OCI-LY7 (cell line): Measurements from ENCODE around the gene CALM3. TPM values are rescaled to one million over a fixed set of nuclear protein-coding genes. Genes with fewer than 3 reads are reported as not detected.
"Not testable (repeated sequence)": the region's sequence is repeated elsewhere in the genome, so short reads cannot be mapped to it uniquely, and the experiment has no call there.

Experiments used
- BruUV-seq: library from RNA; stranded (reverse); fragments of 400-500 nt; replicated peaks from 2 replicates; lab custom pipeline; 2021; lab: Mats Ljungman, UMichigan
- CTCF ChIA-PET: fragments of 300-600 bp; sonication (Branson Sonifier 250); formaldehyde crosslinking; loops from one replicate; lab custom pipeline; 2022; ENCODE audit warnings: antibody characterized with exemption; ENCODE audit not compliant: unreplicated experiment; lab: Charles Lee
- POLR2A ChIA-PET: fragments of 300-600 bp; sonication (Branson Sonifier 250); formaldehyde crosslinking; loops from one replicate; lab custom pipeline; 2022; ENCODE audit warnings: antibody characterized with exemption; lab: Charles Lee
- DNase-seq: peaks from one replicate; pipeline ENCODE4 v3.0.0-alpha.2; 2015; ENCODE audit warnings: low spot score
- H2AFZ ChIP-seq: fragments of 200-600 bp; sonication (generic), shearing (Covaris generic); 2 replicates; pipeline ENCODE4 v1.6.1; 2014; ENCODE audit warnings: mild to moderate bottlenecking, antibody characterized with exemption, low read length, moderate library complexity
- H3K27ac ChIP-seq: fragments of 200-600 bp; sonication (generic); 2 replicates; pipeline ENCODE4 v1.5.1; 2014; ENCODE audit warnings: mixed run types, low read depth, mild to moderate bottlenecking, moderate library complexity, low read length, inconsistent platforms; ENCODE audit not compliant: poor library complexity, severe bottlenecking
- H3K36me3 ChIP-seq: fragments of 200-600 bp; sonication (generic); 2 replicates; pipeline ENCODE4 v1.6.1; 2014; ENCODE audit warnings: mild to moderate bottlenecking, antibody characterized with exemption, low read length, moderate library complexity, mixed read lengths; ENCODE audit not compliant: insufficient read depth
- H3K4me1 ChIP-seq: fragments of 200-600 bp; sonication (generic); 2 replicates; pipeline ENCODE4 v1.5.1; 2014; ENCODE audit warnings: mild to moderate bottlenecking, low read length; ENCODE audit not compliant: insufficient read depth, poor library complexity, severe bottlenecking
- H3K4me2 ChIP-seq: fragments of 200-600 bp; sonication (generic); 2 replicates; pipeline ENCODE4 v1.6.1; 2014; ENCODE audit warnings: mild to moderate bottlenecking, low read length
- H3K4me3 ChIP-seq: fragments of 200-600 bp; sonication (generic); 2 replicates; pipeline ENCODE4 v1.5.1; 2014; ENCODE audit warnings: mild to moderate bottlenecking, low read depth, low read length; ENCODE audit not compliant: poor library complexity, severe bottlenecking
- H3K79me2 ChIP-seq: fragments of 200-600 bp; sonication (generic); 2 replicates; pipeline ENCODE4 v1.6.1; 2016; ENCODE audit warnings: low read depth, mild to moderate bottlenecking, low read length, moderate library complexity, mixed read lengths; ENCODE audit not compliant: insufficient read depth
- H3K9me2 ChIP-seq: fragments of 200-600 bp; sonication (generic); 2 replicates; pipeline ENCODE4 v1.6.1; 2016; ENCODE audit warnings: mild to moderate bottlenecking, low read length, mixed read lengths; ENCODE audit not compliant: insufficient read depth
- H3K9me3 ChIP-seq: fragments of 200-600 bp; sonication (generic); 2 replicates; pipeline ENCODE4 v1.6.1; 2014; ENCODE audit warnings: mild to moderate bottlenecking, mixed run types, low read length, mixed read lengths
- H4K20me1 ChIP-seq: fragments of 200-600 bp; sonication (generic); 2 replicates; pipeline ENCODE4 v1.6.1; 2014; ENCODE audit warnings: mild to moderate bottlenecking, antibody characterized with exemption, low read length, moderate library complexity, mixed read lengths; ENCODE audit not compliant: insufficient read depth
- CTCF ChIP-seq: fragments of 200-600 bp; sonication (generic); conservative IDR thresholded peaks from 2 replicates; pipeline ENCODE4 v1.5.1; 2014; ENCODE audit warnings: mild to moderate bottlenecking, antibody characterized with exemption, low read length, moderate library complexity, mixed read lengths
- EZH2phosphoT487 ChIP-seq: fragments of 200-600 bp; sonication (generic); IDR thresholded peaks from 2 replicates; pipeline ENCODE4 v1.6.1; 2018; ENCODE audit warnings: low read depth, borderline replicate concordance, mild to moderate bottlenecking, mixed run types, antibody characterized with exemption, low read length, moderate library complexity, mixed read lengths
- intact Hi-C: fragments of 100-400 bp; cut with micrococcal nuclease; formaldehyde crosslinking; loops from one replicate; pipeline ENCODE4 v1.10.0; 2022; ENCODE audit not compliant: unreplicated experiment
- total RNA-seq, 2 experiments: library from RNA; depleted of rRNA in 1 of 2; stranded (reverse); fragments of >200 nt in 1 of 2; shearing (Covaris generic) in 1 of 2; gene quantifications; 2 replicates each; pipeline ENCODE4 v1.2.3, GENCODE V29; 2014 to 2022

CALM3 gene
- total RNA-seq, 2 experiments from 2014 or later, result 175 to 198 TPM

GRCh38 chr19:46624958-46625661 is 24.0 kb downstream of the CALM3 start, which contains the start of gene PTGIR:
Gene PTGIR, minus strand, starts transcription at chr19:46625089. Its CDS starts 864 bp downstream, at chr19:46624225.
- peaks cover 22% of the 10 kb centered on the region for H3K4me1 ChIP-seq
- H3K36me3 ChIP-seq, result no peaks in the 10 kb centered on the region
- no peaks in the 10 kb centered on the region for H3K9me3 ChIP-seq
- peak within 1 kb of the TSS; percentile 52; the same call in 1 of the 2 replicates for H2AFZ ChIP-seq
- CTCF ChIA-PET, result no interaction called here
- POLR2A ChIA-PET, result interaction anchor here (0.6 kb wide), 1 partner anchor 8 kb away, joined by 3 read pairs; no protein-coding TSS in a partner anchor
- no peak for DNase-seq
- TF ChIP-seq CTCF (no peak), EZH2phosphoT487 (no peak)
- H3K9me2 ChIP-seq, result no peaks in the 10 kb centered on the region
- H3K79me2 ChIP-seq, result no peaks in the 10 kb centered on the region
- no peaks in the 10 kb centered on the region for H4K20me1 ChIP-seq
- BruUV-seq, result no TSS peak
- H3K27ac ChIP-seq, result no peak within 1 kb of the TSS
- intact Hi-C loops, result no loop called here
- no peak within 1 kb of the TSS for H3K4me3 ChIP-seq
- H3K4me2 ChIP-seq, result peak within 1 kb of the TSS; percentile 37

- H3K27ac ChIP-seq, result no peak overlapping the region
- H4K20me1 ChIP-seq, result no peaks in the 10 kb centered on the region
- H3K9me2 ChIP-seq, result no peaks in the 10 kb centered on the region
- H3K36me3 ChIP-seq, result no peaks in the 10 kb centered on the region
- H3K4me3 ChIP-seq, result no peak overlapping the region
- ChIA-PET POLR2A (no interaction called here), CTCF (no interaction called here)
- no peaks in the 10 kb centered on the region for H3K79me2 ChIP-seq
- BruUV-seq, result no TSS peak
- peaks cover 16% of the 10 kb centered on the region for H3K4me1 ChIP-seq
- H2AFZ ChIP-seq, result no peak overlapping the region
- no peaks in the 10 kb centered on the region for H3K9me3 ChIP-seq
- DNase-seq, result no peak
- H3K4me2 ChIP-seq, result no peak overlapping the region
- no peak for TF ChIP-seq EZH2phosphoT487
- no peak for TF ChIP-seq CTCF
- intact Hi-C loops, result no loop called here
Measured at GRCh38 chr19:46625731-46626130, 24.6 kb downstream of the CALM3 start.

GRCh38 chr19:46626446-46626845 is 25.3 kb downstream of the CALM3 start:
- Histone ChIP-seq H3K27ac (no peak overlapping the region), H4K20me1 (no peaks in the 10 kb centered on the region), H3K4me1 (peaks cover 14% of the 10 kb centered on the region), H3K79me2 (no peaks in the 10 kb centered on the region), H3K9me2 (no peaks in the 10 kb centered on the region), H3K9me3 (no peaks in the 10 kb centered on the region), H3K4me2 (no peak overlapping the region), H3K4me3 (no peak overlapping the region), H2AFZ (no peak overlapping the region), H3K36me3 (no peaks in the 10 kb centered on the region)
- ChIA-PET CTCF (no interaction called here), POLR2A (no interaction called here)
- intact Hi-C loops, result no loop called here
- BruUV-seq, result no TSS peak
- no peak for TF ChIP-seq CTCF
- TF ChIP-seq EZH2phosphoT487, result no peak
- no peak for DNase-seq

GRCh38 chr19:46628970-46629369 is 27.8 kb downstream of the CALM3 start:
- H3K9me3 ChIP-seq, POLR2A ChIA-PET, BruUV-seq, H3K9me2 ChIP-seq, CTCF ChIA-PET, H3K27ac ChIP-seq, H3K4me2 ChIP-seq, H3K4me3 ChIP-seq, H3K36me3 ChIP-seq, H2AFZ ChIP-seq, H4K20me1 ChIP-seq, intact Hi-C loops, DNase-seq, H3K79me2 ChIP-seq: not testable (repeated sequence)
- peaks cover 22% of the 10 kb centered on the region for H3K4me1 ChIP-seq
